Spleen (tissue), 7 donors: ENCODE measurements around the gene ESD.

Experiments
- CTCF ChIP-seq, 11 experiments: fragments of 200-600 bp in 7 of 11; fragments of 450-650 bp in 4 of 11; sonication (generic) in 4 of 11; IDR thresholded peaks in 8 of 11; conservative IDR thresholded peaks in 3 of 11; 1 replicate in 7 of 11; 2 replicates in 4 of 11; pipeline versions ENCODE4 v1.4.0 to v1.8.0; 2016 to 2021; ENCODE audit warnings: antibody characterized with exemption in 11 of 11, inconsistent platforms in 4 of 11, mild to moderate bottlenecking in 1 of 11
- POLR2AphosphoS5 ChIP-seq, 3 donors: sonication (generic); formaldehyde crosslinking; IDR thresholded peaks; one replicate each; pipeline ENCODE4 v1.5.1; 2017; ENCODE audit warnings: antibody characterized with exemption in 3 of 3
- donor health status: DM: no; HTN: no; CAD: no; lungs with moderate emphysema.
- donor health status: DM: no; HTN: no; CAD: no.
- donor health status: DM: no; HTN: no; CAD: no.

GRCh38 chr13:46845146-46845545 lies 48.2 kb upstream of the ESD start:
- TF ChIP-seq CTCF (IDR thresholded peaks at IDR 0.05 in 8 of 11, conservative IDR thresholded peaks at IDR 0.05 in 3 of 11): no peak
- no peak for TF ChIP-seq POLR2AphosphoS5 (IDR thresholded peaks at IDR 0.05)
